Islet precursor cell (in vitro differentiated cells): Measurements from ENCODE around the gene GIPC2.
"Not testable (repeated sequence)": the region's sequence is repeated elsewhere in the genome, so short reads cannot be mapped to it uniquely, and the experiment has no call there.

ENCODE experiments used
- DNase-seq: peaks from one replicate; pipeline ENCODE4 v3.0.0-alpha.2; 2018

The GIPC2 gene

DNA sequence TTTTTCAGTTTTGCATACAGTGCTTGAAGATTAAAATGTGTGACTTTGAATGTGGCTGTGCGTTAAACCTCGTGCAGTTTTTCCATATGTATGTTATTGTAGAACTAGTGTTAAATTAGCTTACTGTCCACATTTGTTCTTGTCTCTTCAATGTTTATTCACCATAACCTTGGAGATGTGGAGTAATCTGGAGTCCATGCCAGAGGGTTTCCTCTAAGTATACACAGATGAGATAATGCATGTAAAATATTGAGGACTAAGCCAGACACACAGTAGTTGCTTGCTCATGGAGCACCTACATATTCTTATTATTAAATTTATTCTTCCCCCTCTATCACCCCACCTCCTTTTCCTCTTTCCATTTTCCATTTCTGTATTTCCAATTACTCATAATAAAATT lies 7.7 kb upstream of the GIPC2 start:
- no peak for DNase-seq

DNA sequence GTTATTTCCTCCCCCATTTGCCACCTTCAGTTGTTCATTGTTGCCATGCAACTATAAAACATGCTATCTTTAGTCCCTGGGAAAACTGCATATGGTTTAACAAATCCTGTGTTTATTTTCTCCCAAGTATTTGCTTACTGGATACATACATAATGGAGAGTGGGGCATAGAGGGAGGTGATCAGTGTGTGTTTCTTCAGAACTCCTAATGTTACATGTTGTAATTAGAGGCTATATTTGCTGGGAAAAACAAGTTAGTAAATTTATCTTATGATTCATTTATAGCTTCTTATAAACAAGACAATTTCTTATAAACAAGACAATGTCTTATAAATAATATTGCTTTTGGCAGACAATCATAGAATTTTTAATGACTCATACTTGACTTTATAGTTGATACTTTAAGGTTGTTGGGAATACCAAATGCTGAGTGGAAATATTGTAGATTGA lies 7.3 kb upstream of the GIPC2 start:
- no peak for DNase-seq

DNA sequence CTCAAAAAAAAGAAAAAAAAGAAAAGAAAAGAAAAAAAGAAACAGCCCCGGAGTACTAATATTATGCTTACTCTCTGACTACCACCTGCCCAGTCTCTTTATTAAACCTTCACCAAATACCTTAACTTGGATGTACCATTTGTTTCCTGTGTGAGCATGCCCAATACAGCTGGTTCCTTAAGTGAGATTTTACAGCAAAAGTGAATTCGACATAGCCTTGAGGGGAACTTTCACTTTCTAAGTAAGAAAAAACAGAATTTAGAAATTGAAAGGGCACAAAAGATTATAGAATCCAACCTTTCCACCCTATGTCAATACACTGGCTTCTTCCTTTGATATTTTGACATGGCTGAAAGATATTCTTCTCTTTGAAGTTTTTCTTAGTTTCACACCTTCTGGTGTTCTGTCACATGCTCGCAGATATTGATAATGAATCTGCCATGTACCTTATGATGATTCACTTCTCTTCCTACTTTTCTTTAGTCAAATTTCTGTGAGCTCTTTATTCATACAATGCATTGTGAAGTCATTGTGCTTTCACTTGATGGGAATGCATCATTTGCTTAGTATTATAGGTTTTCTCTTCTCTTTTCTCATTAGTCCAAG lies 5.2 kb upstream of the GIPC2 start:
- no peak for DNase-seq

DNA sequence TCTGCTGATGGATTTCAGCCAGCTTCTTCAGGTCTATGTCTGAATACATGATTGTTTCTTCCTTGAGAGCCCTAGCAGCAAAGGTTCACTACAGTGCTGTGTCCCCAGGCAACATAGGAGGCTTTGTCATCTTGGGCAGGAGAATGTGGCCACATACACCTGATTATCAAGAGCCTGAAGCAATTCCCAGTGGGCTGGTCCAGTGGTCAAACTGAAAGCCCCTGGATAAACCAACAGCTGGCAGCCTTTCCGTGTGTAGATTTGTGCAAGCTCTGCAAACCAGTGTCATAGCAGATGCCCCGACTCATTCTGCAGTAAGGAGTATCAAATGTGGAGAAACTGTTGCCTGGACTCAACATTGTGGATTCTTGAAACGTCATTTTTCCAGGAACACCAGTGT lies 2.3 kb upstream of the GIPC2 start:
- DNase-seq = no peak

DNA sequence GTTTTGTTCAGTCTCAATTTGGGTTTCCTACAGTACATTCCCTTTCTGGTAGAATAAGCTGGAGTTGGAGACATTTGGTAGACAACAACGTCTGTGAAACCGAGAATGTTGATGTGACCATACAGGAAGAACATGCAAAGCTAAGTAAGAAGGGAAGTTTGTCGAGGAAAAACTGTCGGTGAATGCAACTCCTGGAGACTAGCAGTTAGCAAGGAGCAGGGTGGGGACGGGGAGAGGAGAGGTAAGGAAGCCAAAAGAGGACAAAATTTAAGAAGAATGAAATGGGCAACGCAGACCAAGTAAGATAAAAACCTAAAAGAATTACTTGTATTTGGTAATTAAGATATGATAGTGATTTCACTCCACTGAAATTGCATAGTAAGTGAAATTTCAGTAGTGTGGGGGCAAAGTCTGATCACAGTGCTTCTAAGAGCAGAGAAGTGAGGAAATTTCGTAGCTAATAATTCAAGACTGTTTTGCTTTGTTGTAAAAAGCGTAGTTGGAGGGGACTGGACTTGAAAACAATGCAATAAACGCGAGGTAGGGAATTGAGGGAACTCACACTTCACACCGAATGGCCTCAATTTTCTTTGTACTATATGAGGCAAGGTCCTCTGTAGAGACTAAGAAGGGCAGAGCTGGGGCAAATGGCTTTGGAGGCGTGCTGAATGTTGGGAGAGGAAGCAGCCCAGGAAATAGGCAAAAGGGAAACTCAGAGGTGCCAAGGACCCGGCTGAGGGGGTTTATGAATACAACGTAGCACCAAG lies 787 bp upstream of the GIPC2 start:
- no peak for DNase-seq

DNA sequence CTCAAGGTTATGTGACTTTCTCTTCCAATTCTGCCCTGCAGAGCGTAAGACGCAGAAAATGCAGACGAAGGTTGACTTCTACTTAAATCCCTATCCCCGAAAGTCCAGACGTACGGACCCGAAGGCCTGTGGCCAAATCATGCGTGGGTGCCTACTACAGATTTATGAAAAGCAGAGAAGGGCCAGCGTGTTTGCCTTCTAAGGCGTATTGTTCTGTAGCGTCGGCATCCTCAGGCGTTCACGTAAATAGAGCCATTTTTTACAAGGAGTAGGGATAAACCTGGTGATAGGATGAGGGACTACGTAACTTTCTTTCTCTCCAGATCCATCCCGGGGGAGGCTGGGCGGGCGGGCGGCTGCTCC lies 222 bp upstream of the GIPC2 start:
- DNase-seq = no peak

DNA sequence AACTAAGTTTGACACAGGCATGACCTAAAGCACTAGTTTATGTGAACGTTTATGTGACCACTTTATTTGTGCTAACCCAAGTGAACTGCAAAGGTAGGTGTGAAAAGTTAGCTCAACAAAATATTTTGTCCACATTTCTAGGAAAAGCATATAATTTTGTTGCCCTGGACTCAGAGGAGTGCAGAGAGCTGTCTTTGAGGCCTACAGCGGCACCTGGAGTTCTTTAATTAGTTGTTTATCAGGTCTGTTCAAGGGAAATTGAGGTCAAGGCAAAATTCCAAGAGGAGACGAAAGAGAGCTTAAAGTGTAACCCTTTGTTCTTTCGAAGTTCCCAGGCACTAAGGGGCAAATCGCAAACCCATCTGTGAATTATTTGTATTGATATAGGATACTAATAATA lies 1.3 kb downstream of the GIPC2 start:
- no peak for DNase-seq

DNA sequence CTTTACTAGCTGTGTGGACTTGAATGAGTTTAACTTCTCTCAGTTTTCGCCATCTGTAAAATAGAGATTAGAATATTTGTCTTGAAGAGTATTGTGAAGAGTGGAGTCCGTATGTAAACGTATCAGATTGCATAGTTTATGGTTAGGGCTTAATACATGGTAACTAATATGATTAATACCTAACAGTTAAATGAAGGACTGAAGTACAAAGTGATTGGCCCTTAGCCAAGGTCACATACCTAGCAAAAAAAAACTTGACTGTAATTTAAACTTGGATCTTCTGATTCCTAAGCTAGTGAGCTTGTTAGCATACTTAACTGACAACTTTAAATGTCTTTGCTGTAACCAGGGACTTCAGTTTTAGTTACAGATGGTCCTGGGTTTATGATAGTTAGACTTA lies 1.9 kb downstream of the GIPC2 start:
- no peak for DNase-seq

DNA sequence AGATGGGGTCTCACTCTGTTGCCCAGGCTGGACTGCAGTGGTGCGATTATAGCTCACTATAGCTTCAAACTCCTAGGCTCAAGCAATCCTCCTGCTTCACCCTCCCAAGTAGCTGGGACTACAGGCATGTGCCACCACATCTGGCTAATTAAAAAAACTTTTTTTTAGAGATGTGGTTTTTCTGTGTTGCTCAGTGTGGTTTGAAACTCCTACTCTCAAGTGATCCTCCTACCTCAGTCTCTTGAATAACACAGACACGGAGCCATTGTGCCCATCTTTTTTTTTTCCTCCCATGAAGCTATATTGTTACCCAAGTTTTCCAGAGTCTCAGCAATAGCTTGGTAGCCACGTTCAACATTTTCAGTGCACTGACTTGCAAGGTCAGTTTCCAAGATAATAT lies 2.7 kb downstream of the GIPC2 start:
- no peak for DNase-seq

DNA sequence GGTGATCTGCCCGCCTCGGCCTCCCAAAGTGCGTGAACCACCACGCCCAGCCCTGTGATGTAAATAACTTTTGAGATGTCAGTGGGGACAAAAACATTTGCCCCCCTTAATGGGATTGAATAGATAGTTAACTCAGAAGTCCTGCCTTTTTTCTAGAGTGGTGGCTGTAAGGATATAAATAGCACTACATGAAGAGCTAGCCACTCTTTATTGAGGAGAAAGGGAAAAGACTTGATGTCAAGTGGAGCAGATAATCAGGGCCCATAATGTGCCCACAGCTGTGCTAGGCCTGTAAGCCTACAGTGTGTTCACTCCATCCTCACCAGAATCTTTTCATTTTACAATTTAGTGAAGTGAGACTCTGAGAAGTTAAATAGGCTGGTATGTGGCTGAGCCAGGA lies 3.6 kb downstream of the GIPC2 start:
- DNase-seq = no peak

DNA sequence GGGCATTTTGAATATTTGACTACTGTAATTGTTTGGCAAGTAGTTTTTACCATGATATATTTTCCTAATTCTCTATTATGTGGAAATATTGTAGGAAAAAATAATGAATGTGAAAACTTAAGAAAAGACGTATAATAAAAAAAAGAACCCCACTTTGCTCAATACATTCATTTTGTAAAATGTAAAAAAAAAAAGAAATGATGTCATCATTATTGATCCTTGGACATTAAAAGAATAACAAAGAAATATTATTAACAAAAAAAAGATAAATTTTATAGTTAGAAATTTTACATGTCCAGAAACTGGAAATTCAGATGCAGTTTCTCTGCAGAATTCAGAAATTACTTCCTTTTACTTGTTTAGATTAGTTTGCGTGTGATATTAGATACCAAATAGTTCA lies 5.2 kb downstream of the GIPC2 start:
- DNase-seq = no peak

DNA sequence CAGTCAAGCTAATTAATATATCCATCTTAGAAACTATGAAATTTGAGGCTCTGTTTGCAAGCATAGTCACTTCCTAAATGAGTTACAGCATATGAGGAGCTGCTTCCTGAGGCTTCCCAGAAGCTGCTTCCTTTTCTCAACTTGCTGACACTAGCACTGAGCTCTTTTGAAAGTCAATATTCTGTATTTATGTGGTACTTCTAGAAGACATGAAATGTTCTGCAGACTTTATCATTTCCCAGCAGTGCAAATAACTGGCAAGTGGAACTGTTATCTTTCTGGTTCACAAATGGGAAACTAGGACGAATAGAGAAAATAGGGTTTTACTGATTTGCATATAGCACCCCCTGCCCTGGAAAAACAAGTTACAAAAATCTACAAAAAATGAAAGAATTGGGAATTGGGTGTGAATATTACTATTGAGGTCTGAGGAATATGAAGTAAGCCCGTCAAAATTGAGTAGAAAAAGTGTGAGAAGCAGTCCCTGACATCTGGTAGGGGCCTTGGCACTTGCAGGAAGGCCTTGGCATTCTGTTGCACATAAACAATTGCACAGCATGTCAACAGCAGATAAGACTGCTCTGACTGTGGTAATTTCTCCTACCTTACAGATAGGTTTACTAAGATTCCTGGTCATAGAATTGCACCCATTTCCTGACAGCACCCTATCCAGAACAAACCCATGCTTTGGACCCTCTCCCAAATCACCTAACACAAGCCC lies 7.1 kb downstream of the GIPC2 start:
- no peak for DNase-seq

DNA sequence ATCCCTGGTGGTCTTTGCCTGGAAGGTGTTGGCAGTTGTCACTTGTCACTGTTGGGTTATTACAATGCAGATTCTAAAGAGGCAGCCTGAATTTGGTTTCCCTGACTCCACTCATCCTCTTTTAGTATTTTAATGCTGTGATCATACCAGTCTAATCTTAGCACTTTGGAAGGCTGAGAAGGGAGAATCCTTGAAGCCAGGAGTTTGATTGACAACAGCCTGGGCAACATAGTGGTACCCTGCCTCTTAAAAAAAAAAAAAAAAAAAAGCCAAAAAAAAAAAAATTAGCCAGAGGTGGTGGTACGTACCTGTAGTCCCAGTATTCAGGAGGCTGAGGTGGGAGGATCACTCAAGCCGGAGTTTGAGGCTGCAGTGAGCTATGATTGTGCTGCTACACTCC lies 7.7 kb downstream of the GIPC2 start:
- no peak for DNase-seq

DNA sequence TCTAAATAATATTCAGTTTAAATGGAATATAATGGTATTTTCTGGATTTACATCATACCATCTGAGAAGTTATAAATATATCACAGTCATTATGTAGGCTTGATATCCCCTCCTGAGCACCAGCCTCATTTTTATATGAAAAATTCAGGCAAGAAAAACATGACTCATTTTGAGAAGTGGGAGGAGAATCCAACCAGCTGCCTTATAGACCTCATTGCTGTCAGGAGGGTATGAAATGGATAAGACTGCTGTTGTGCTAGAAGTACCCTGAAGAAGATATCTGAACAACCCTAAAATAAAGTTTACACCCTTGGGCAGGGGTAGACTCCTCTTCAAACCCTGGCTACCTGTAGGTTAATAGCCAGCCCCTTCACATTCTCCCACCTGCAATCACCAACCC lies 8.8 kb downstream of the GIPC2 start:
- DNase-seq = no peak

DNA sequence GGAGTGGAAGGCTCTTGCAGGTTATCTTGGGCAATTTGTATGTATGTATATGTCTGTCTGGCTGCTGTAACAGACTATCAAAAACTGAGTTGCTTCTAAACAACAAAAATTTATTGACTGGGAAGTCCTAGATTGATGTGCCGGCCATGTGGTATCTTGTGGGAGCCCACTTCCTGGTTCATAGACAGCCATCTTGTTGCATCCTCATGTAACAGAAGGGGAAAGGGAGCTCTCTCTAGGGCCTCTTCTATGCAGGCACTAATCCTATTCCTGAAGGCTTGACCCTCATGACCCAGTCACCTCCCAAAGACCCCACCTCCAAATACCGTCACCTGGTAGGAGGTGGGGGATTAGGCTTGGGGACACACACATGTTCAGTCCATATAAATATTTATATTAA lies 9.2 kb downstream of the GIPC2 start:
- no peak for DNase-seq

DNA sequence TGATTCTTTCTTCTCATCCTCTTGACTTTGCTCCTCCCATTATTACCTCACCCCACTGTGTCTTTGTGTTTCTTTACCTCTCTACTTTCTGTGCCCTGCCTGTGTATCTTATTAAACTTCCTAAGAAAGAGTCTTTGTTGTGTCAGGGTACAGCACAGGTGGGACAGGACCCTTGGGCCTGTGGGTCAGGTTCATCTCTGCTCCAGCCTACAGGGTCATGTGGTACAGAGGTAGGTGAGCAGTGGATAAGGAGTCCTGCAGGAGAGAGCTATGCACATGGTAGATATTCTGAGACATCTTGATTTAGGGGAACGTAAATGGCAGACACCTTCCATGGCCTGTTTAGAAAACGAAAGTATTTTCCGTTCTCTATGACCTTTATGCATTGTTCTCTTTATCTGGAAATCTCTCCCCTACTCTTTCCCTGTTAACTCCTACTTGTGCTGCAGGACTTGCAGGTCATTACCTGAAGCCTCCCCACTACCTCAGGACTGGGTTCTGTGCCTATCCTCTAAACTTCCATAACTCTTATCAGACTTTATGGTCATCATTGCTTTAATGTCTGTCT lies 9.9 kb downstream of the GIPC2 start:
- DNase-seq = no peak

DNA sequence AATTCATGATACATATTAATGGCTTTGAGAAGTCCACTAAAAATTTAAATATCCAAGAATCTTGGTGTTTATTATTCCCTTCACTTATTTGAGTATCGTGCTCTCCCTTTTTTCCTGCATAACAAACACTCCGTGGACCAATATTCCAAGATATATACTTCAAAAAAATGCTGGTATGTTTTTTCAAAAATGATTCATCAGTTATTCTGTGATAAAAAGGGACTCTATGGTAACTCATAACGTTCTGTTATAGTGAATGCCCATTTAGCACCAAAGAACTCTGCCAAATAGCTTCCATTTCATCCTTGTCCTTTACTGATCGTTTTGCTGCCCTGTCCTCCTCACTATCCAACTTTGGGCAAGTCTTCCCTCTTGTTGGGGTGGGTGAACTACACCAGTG lies 12.9 kb downstream of the GIPC2 start:
- no peak for DNase-seq

DNA sequence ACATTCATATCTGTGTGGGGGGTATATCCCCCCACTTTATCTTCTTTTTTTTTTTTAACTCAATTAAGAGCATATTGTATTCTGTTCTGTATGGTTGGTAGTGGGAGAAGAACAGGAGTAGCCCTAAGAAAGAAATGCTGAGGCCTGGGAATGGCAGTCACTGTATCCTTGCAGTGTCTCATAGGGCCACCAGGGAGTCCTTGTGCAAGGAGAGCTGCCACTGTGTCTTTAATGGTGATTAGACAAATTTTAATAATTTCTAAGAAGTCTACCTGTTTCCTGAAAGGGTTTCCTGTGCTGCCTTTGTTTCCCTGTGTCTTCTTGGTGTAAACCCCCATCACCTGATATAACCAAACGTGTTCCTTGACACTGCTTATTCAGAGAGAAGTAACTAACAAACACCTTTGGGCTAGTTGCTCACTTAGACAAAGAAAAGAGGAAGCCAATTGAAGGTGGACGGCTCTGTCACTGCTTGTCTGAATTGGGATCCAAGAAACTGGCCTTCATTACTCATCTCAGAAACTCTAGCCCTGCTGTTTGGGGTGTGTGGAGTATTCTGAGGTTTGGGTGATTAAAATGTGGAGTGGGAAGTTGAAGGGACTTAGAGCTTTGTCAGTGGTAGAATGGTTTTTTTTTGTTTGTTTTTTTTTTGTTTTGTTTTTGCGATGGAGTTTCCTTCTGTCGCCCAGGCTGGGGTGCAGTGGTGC lies 15.2 kb downstream of the GIPC2 start:
- DNase-seq = no peak

DNA sequence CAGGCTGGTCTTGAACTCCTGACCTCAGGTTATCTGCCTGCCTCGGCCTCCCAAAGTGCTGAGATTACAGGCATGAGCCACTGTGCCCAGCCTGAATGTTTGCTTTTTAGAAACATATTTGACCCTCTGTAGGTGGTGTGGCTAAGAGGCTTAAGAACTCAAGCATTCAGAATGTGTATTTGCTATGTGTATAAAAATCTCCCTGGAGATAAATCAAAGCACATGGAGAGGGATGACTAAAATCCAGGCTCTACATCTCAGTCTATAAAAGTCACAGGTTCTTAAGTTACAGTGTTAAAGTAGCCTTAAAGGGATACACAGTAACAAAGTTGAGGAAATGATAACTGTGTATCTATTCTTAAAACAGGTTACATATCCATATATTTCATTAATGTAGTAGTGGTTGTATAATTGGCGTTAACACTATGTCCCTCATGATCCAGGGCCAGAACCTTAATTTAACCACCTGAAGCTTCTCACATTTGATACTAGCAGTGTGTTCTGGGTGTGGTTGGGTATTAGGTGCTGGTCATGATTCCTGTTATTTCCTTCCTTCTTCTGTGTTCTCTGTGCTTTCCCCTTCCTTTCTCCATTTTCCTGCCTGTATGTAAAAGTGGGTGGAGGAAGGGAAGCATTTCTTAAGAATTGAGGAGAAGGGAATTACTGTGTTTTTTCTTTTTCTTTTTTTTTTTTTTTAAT lies 16.2 kb downstream of the GIPC2 start:
- no peak for DNase-seq

DNA sequence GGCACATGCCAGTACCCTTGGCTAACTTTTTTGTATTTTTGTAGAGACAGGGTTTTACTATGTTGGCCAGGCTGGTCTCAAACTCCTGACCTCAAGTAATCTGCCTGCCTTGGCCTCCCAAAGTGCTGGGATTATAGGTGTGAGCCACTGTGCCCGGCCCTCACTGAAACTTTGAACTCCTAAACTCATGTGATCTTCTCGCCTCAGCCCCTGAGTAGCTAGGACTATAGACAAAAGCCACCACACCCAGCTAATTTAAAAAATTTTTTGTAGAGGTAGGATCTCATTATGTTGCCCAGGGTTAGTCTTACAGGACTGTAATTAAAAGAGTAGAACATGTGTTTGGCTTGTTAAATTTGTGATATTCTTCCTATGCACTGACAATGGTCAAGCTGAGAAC lies 19.1 kb downstream of the GIPC2 start:
- not testable (repeated sequence) for DNase-seq

DNA sequence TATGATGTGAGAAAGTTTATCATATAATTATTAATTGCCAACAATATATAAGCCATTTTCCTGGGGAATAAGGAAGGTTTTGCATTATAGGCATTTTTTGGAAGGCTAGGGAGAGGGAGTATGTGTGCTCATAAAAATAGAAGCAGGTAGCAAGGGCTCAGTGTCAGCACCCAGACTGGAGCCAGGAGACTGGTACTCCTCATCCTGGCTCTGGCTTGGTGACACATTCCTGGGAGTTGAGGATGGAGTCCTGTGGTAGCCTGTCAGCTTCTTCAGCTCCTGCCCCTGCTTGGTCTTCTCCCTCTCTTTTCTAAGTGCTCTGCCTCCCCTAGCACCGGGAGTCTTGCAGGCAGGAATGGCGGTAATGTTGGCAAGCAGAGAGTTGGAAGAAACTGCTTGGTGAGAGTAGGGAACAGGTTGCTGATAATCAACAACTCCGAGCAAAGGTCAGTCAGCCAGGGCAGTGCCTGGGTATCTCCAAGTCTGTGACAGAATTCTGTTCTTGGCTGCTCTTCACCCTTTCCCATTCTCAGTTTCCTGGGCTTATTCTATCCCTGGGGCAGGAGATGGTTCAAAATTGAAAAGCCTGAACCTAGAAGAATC lies 23.0 kb downstream of the GIPC2 start:
- DNase-seq = no peak

DNA sequence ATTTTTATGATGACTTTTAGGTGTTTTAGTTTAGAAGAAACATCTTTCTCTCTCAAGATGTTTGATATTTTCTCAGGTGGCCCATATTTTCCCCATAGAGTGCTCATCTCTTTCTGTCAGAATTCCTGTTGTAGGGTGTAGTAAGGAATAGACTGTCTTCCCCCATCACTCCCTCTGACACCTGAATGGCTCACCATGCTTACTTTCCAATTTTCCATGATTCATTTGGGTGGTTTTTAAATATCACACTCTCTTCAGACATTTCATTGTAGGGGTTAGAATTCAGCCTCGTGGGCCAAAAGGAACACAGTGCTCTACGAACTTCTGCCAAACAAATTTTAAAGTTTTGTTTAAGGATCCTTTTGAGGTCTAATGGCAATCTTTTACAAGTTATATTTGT lies 24.0 kb downstream of the GIPC2 start:
- no peak for DNase-seq
